SKM-1 treated with dmso at 0.1 percent for 144 hours (cell line): ENCODE results near the gene SCLY.

Experiments used
- DNase-seq: peaks from one replicate; lab custom pipeline; 2025; ENCODE audit not compliant: unreplicated experiment; lab: John Stamatoyannopoulos, UW

Gene SCLY

DNA sequence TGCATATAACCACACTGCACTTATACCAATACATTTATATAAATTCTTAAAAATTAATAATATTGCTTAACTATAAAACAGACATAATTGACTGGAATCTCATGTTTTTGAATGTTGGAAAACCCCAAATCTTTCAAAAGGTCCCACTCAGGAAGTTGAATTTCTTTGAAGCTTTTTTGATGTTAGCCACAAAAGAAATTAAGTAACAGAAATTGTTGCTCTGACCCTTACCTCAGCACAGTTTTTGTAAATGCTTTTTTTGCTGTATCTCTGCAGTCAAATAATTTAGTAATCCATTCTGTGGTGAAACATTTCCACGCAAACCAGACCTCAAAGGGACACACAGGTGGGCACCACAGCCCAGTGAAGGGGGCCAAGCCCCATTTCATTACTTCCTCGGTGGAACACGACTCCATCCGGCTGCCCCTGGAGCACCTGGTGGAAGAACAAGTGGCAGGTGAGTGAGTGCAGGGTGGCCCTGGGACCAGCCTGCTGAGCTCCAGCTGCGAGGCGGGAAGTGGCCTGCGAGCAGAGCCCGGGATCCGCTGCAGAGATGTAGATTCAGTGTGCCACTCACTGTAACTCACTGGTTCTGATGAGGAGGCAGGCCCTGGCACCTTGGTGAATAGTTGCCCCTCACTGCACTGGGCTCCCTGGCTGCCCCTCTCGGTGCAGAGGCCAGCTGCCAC is 8.4 kb downstream of the SCLY start:
- DNase-seq: no peak

DNA sequence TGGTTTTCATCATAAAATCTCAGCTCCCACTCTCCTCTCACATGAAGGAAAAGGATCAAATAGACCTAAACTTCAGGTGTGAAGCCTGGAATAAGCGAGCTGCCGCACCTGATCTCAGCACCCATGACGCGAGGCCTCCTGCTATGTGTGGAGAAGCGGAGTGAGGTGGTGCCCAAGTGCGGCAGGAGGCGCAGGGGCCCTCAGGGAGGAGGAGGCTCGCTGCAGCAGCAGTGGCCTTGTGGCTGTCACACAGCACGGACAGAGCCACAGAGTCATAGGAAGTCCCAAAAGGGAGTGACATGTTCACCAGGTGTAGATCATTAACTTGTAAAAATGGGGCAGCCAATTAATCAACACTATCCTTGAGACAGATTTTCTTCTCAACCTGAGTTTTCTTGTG is 9.1 kb downstream of the SCLY start:
- no peak for DNase-seq

DNA sequence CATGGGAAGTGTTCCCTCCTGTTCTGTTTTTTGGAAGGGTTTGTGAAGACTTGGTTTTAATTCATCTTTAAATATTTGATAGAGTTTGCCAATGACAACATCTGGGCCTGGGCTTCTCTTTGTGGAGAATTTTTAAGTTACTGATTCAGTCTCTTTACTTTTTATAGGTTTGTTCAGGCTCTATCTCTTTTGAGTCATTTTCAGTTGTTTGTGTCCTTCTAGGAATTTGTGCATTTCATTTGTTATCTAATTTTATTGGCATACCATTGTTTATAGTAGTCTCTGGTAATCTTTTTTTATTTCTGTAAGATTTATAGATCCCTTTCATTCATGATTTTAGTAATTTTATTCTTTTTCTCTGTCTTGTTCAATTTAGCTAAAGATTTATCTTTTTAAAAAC is 14.6 kb downstream of the SCLY start:
- no peak for DNase-seq

DNA sequence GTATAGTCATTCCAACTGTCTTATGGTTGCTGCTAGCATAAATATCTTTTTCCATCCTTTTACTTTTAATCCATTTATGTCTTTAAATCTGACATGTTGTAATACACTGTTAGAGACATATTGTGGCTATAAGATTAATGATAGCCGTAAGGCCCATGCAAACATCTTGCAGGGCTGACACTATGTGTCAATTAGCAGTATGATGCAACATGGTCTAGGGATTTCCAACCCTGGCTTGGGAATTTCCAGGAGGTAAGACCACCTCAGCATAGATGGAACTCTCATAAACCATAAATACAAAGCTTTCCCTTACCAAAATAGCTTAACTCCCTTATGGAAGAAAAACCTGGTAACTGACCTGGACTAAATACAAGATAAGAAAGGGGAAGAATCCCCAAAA is 16.5 kb downstream of the SCLY start:
- DNase-seq: no peak

DNA sequence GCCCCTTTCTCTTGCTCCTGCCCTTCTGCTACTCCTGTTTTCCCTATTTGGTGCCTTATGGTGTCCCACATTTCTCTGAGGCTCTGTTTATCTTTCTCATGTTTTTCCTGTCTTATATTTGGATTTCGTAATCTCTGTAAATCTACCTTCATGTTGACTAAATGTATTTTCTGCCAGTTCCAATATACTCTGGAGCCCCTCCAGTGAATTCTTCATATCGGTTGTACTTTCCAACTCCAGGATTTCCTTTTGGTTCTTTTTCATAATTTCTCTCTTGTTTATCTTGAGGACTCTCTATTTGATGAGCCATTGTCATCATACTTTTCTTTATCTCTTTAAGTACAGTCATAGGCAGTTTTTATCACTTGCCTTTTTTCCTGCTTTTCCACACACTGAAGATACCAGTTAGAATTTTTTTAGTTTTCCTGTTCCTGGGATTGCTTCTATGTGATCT is 19.1 kb downstream of the SCLY start:
- no peak for DNase-seq

DNA sequence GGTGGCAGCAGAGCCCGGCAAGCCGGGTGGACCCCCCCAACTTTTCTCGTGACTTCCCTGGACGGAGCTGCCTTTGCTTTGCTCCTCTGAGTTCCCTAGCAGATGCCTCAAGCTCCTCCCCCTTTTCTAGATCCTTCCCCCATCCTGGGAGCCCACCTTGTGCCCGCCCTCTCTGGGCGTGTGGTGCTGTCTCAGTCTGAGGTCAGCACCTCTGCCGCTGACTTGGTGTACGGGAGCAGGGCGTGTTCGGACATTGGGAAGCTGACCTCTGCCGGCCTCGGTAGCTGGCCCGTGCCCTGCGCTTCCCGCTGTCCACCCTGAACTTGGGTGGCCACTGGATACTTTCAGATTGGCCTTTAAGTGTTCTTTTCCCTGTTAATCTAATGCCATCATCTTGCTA is 19.7 kb downstream of the SCLY start:
- no peak for DNase-seq

DNA sequence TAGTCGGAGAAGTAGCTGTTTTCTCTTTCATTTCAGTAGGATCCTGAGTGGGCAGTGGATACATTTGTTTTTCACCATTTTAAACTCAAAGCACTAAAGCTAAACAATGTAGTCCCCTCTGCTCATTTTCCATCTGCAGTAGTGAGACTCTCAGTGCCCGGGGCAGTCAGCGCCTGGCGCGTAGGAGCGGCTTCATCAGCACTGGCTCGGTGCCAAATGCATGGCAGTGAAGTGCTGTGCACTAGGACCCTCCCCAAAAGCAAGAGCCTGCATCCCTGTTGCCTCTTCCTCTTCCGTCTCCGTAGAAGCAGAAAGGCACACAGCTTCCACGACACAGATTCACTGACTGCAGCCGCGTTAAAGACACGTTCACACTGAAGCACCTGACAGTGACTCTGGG is 20.3 kb downstream of the SCLY start:
- no peak for DNase-seq

DNA sequence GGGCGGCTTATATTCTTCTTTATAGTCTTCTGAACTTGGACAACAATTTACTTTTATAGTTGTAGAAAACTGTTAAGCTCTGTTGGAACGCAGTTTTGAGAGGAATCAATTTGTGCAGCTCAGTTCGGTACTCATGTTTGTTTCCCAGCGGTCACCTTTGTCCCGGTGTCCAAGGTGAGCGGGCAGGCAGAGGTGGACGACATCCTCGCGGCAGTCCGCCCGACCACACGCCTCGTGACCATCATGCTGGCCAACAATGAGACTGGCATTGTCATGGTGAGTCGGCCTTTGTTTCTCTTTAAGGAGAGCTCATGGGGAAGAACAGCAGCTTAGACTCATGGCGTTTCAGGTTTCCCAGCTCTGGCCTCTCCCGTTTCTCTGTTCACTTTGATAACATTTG is 20.8 kb downstream of the SCLY start:
- DNase-seq: no peak

DNA sequence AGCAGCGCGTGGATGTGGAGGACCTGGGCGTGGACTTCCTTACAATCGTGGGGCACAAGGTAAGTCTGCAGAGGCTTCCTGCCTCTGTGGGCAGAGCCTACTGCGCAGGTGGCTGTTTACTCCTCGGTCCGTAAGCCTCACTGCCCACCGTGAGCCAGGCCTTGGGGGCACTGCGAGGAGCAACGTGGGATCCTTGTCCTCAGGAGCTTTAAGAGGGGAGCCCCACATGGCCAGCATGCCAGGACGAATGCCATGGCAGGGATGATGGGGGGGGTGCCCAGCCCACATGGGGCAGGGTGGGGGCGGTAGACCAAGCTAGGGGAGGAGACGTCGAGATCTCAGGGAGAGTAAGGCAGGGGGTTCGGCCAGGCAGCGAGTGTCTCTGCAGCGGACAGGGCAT is 21.4 kb downstream of the SCLY start:
- no peak for DNase-seq

DNA sequence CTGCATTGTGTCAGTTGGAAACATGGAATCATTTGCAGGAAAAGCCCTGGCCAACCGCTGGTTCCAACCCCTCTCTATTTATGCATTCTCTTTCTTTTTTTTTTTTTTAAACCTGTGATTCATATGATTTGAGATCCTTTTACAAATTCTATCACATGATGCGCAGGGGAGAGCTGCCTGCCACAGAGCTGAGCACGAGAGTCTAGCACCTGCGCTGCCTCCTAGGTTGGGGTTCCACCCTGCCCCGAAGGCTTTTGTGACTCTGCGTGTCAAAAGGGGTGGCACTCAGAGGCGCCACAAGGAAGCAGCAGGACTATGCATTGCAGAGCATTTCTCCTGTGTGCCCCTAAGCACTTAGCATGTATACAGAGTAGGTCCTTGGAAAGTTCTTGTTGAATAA is 22.0 kb downstream of the SCLY start:
- DNase-seq: no peak

DNA sequence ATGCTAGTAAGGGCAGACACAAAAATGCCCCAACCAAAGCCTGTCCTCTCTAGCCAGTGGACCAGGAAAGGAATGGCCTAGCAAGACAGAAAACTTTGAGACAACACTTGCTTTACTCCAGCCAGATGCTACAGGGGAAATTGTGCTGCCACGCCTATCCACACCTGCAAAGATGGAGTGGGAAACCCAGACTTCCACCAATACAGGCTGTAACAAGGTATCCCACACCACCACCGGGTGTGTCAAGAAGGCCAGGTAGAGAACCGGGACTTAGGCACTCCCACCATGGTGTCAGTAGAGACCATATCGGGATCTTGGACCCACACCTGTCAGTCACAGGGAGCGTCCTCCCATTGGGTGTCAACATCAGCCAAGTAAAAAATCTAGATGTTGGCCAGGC is 23.1 kb downstream of the SCLY start:
- no peak for DNase-seq

DNA sequence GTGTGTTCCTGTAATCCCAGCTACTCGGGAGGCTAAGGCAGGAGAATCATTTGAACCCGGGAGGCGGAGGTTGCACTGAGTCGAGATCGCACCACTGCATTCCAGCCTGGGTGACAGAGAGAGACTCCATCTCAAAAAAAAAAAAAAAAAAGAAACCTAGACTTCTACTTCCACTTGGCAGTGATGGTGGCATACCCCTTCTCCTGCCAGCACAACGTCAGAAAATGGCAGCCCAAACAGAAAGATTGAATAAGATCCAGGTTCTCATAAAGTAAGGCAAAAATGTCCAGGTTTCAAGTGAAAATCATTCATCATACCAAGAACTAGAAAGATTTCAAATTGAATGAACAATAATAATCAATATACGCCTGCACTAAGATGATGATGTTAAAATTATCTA is 24.0 kb downstream of the SCLY start:
- no peak for DNase-seq

DNA sequence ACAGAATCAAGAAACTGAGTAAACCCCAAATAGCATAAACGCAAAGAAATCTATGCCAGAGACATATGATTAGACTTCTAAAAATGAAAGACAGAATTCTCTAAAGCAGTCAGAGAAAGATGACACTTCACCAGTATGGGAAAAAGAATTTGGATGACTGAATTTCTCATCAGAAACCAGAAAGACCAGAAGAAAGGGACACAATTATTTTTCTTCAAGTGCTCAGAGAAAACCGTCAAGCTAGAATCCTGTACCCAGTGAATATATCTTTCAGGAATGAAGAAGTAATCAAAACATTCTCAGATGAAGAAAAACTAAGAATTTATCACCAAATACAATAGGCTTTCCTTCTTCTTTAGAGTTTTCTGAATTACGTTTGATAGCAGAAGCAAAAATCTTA is 25.1 kb downstream of the SCLY start:
- DNase-seq: no peak

DNA sequence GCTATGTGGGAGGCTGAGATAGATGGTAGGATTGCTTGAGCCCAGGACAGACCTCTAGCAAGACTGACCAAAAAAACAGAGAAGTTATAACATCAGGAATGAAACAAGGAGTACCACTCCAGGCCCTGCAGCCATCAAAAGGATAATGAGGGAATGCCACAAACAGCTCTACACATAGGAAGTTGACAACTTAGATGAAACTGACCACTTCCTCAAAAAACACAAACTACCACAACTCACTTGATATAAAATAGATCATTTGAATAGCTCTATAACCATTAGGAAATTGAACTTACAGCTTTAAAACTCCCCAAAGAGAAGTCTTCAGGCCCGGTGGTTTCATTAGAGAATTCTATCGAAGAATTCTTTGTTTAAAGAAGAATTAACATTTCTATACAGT is 26.4 kb downstream of the SCLY start:
- peak; percentile 27 for DNase-seq

DNA sequence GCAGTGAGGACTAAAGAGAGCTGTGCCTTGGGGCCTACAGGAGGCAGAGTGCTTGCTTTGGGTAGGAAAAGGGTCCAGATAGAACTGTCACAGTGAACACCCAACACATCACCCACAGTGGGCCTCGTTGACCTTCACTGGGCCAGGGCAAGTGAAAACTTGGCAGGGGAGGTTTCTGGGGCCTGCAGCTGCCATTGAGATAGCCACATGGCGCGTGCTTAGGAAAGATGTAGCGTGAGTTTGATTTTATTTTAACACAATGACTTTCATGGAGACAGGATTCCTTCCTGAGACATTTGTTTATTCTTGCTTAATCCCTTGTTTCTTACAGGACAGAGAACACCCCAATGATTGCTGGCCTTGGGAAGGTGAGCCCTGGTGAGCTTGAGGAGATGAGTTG is 30.1 kb downstream of the SCLY start:
- no peak for DNase-seq

DNA sequence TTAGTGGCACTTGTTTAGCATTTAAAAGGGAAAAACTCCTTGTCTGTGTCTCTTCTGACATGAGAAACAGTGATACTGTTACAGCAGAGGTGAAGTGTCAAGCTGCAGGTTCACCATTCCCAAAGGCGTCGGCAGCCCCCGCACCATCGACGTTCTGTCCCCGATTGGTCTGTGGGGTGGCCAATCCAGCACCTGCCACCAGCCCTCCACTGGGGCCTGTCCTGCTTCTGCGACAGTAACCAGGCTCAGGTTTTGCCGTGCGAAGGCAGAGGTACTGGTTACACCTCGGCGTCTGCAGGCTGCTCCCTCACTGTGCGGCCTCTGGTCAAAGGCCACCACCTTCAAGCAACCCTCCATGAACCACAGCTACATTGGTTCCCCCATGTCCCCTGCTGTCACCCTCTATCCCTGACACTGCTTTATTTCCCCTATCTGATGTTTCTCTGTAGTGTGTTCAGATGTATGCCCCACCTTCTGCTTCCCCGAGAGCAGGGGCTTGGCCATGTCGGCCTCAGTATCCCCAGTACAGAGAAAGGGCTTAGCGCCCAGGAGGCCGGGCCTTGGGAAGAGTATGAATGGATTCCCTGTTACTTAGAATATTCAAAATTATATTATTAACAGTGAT is 30.7 kb downstream of the SCLY start:
- DNase-seq: no peak

DNA sequence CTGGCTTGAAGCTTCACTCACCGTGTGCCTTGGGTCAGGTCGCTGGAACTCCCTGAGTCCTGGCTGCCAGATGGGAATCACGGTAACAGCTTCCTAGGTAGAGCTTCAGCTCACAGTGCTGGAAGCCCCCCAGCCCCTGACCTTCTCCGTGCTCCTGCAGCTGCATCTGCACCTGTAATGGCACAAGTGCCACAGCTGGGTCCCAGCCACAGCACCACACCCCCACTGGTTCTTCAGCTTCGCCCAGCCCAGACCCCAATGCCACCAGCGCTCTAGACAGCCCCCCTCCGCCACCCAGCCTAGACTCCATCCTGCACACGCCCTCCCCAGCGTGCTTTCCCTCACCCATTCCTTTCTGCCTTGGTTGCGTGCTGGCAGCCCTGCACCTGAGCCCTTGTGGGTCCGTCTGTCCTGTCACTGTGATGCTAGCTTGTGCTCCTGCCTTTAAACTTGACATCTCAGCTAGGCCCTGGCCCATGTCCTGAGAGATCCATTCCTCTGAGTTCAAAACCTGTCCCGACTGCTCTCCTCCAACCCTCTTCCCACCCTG is 31.8 kb downstream of the SCLY start:
- DNase-seq: no peak

DNA sequence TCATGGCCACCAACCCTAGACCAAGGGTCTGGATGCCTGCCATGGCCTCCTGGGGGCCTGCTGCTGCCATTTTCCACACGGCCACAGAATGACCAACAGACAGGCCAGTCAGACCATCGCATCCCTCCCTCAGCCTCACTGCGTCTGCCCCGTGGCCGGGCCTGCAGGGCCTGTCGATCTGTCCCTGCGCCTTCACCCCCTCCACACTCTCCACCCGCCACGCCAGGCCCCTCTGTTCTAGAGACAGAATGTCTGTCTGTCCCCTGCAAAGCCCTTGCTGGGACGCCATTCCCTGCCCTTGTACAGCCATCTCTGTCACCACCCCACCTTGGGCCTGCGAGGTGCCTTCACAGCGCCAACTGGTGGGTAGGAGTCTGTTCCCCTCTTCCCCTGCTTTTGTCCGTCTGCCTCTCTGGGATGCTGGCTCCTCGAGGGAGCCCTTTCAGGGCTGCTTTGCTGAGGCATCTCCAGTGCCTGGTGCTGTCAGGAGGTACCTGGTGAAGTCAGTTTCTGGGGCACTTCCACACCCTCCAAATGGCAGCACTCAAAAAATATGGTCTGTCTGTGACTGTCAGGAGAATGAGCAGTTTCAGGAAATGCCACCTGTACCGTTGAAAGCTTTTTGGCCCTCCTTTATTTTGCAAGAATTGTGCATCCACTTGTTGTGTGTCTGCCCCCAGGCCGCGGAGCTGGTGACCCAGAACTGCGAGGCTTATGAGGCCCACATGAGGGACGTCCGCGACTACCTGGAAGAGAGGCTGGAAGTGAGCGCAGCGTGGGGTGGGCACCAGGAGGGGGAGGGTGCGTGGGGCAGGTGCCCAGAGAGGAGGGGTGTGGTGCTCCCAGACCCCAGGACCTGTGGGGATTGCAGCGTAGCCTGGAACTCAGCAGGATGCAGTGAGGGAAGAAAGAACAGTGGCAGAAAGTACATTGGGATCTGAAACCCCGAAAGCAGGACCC is 32.7 kb downstream of the SCLY start:
- no peak for DNase-seq

DNA sequence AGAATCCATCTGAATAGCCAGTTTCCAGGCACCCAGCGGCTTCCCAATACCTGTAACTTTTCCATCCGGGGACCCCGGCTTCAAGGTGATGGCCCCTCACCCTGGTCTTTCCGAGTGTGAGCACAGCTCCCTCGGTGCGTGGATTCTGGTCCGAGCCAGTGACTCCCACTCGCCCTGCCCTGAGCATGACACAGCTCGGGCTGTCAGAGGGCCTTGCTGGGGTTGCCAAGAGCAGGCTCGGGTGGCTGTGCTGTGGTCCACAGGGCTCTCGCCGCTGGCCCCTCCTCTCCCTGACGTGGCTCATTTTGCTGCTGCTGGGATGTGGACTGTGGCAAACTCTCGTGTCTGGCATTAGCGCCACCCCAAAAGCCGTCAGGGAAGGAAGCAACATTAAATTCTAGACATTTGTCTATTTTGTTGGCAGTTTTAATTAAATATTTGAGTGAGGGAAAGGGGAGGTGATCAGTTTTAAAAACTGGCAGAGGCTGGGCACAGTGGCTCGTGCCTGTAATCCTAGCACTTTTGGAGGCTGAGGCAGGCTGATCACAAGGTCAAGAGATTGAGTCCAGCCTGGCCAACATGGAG is 33.7 kb downstream of the SCLY start:
- DNase-seq: no peak

DNA sequence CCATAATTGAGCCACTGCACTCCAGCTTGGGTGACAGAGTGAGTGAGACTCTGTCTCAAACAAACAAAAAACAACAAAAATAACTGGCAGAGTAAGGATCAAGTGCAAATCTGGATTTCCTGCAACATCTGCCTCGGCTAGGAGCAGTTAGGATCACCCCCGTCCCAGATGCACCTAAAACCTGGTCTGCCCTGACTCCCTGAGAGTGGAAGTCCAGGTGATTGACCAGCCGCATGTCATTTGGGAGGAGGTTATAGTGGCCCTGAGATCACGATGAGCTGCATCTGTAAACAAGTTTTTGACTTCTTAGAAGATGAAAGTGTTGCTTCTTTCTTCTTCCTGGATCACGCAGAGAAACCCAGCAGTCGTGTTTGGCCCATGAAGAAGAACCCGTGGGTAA is 34.3 kb downstream of the SCLY start:
- DNase-seq: no peak

DNA sequence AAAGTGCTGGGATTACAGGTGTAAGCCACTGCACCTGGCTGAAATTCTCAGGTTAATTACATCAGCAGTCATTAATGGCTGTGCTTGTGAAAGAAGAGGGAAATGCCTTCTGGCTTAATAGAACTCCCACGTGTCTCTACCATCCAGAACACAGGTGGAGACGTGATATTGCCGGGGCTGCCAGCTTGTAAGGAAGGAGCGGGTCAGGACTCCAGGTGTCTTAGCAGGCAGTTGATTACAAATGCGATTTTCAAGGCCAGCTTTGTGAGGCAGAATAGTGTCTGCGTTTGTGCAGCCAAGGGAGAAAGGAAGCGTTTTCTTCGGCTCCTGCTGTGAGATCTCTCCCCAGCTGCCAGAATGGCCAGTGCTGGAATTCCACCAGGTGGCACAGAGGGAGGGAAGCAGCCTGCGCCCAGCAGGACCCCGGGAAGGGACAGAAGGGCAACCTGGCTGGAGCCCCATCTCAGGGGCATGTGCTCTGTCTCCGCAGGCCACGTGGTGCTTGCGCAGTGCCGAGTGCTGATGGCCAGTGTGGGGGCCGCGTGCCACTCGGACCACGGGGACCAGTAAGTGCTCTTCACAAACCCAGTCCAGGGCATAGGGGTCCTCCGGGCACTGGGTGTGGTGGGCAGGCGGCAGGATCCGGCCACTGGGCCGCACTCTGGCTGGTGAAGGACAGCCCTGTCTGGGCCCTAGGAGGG is 35.7 kb downstream of the SCLY start:
- no peak for DNase-seq
